Tibial nerve (tissue), 4 donors: ENCODE results near the gene ST6GALNAC6.

Source experiments
- CTCF ChIP-seq, 5 experiments: fragments of 200-600 bp in 3 of 5; fragments of 450-650 bp in 2 of 5; sonication (generic) in 3 of 5; IDR thresholded peaks; one replicate each; pipeline ENCODE4 v1.5.1; 2016 to 2019; ENCODE audit warnings: antibody characterized with exemption in 5 of 5, mild to moderate bottlenecking in 3 of 5, moderate library complexity in 2 of 5
- EP300 ChIP-seq, 2 donors: sonication (generic); formaldehyde crosslinking; IDR thresholded peaks; one replicate each; pipeline ENCODE4 v1.6.1; 2017; ENCODE audit warnings: antibody characterized with exemption in 2 of 2, mild to moderate bottlenecking in 1 of 2
- POLR2A ChIP-seq, 2 donors: fragments of 450-650 bp; IDR thresholded peaks; one replicate each; pipeline ENCODE4 v1.6.1; 2017; ENCODE audit warnings: antibody characterized with exemption in 2 of 2, mild to moderate bottlenecking in 2 of 2, moderate library complexity in 2 of 2

DNA sequence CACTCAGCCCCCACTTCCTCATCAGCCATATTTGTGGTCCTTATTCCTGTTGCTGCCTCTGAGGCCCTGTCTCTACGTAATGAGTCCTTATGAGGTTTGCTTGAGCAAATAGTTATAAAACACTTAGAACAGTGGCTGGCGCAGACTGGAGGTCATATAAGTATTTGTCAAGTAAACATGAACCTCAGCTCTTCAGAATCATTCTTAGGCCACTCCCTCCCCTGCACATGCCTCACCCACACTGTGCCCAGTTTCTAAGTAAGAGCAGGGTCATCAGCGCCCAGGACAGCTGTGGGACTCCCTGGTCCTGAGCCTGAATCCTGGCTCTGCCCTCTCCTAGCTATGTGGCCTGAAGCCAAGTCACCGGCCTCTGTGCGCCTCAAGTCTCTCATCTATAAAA is 13.5 kb upstream of the ST6GALNAC6 start:
- no peak for TF ChIP-seq CTCF (IDR thresholded peaks at IDR 0.05)
- TF ChIP-seq POLR2A (IDR thresholded peaks at IDR 0.05): no peak
- TF ChIP-seq EP300 (IDR thresholded peaks at IDR 0.05): no peak
